Astrocyte of the spinal cord (primary cell): ENCODE measurements around the gene MORF4L2.

Experiments
- DNase-seq: peaks from one replicate; pipeline ENCODE4 v3.0.0; 2011; ENCODE audit warnings: low read depth, low spot score
- H3K4me3 ChIP-seq: 2 replicates; pipeline ENCODE4 v1.5.1; 2011; ENCODE audit warnings: low read depth, mild to moderate bottlenecking, low read length, moderate library complexity
- in situ Hi-C: cut with HindIII; loops from 2 replicates; pipeline ENCODE4 v1.10.0; 2017; ENCODE audit warnings: low sequenced_read_pairs
- TF ChIP-seq, protein P1 (sequence below): IDR thresholded peaks from 2 replicates; pipeline ENCODE4 v1.5.1; 2012; ENCODE audit warnings: low read depth, mild to moderate bottlenecking, low read length, inconsistent platforms

MORF4L2 gene

DNA sequence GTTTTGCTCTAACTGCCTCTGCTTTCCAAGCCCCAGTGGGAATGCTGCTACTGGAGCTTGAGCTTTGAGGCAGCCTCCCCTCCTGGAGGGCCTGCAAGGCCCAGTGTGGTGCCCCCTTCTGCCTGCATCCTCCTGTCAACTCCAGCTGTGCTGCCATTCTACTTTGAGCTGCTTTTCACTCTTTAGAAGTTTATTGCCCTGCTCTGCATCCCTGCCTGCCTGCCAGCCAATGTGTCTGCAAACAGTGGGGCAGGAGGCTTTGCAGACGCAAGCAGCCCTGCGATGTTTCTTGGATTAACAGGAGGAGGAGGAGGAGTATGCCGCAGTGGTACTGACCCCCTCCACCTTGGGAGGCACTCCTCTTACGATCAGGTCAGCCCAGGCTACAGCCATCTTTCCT, 40.6 kb upstream of the MORF4L2 start:
- in situ Hi-C loops: no loop called here
- TF ChIP-seq, protein P1, sequence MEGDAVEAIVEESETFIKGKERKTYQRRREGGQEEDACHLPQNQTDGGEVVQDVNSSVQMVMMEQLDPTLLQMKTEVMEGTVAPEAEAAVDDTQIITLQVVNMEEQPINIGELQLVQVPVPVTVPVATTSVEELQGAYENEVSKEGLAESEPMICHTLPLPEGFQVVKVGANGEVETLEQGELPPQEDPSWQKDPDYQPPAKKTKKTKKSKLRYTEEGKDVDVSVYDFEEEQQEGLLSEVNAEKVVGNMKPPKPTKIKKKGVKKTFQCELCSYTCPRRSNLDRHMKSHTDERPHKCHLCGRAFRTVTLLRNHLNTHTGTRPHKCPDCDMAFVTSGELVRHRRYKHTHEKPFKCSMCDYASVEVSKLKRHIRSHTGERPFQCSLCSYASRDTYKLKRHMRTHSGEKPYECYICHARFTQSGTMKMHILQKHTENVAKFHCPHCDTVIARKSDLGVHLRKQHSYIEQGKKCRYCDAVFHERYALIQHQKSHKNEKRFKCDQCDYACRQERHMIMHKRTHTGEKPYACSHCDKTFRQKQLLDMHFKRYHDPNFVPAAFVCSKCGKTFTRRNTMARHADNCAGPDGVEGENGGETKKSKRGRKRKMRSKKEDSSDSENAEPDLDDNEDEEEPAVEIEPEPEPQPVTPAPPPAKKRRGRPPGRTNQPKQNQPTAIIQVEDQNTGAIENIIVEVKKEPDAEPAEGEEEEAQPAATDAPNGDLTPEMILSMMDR: no peak
- H3K4me3 ChIP-seq: no peak overlapping the region
- DNase-seq: no peak

DNA sequence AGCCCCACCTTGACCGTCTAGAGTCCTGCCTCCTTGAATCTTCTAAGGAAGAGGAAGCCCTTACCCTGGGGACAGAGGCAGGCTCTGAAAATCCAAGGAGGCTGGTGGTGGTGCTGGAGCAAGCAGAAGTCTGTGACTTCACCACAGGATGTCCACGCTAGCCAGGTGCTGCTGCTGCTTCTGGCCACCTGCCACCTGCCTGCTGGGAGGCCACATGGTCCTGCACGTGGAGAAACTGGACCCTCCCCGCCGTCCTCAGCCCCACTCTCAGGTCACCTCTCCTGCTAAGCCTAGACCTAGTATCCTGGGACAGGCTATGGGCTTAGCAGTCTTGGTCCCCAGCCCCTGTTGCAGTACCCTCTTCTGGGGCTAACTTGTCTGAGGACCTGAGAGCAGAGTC, 40.0 kb upstream of the MORF4L2 start:
- TF ChIP-seq, protein P1: no peak
- DNase-seq: no peak
- H3K4me3 ChIP-seq: no peak overlapping the region
- in situ Hi-C loops: no loop called here

DNA sequence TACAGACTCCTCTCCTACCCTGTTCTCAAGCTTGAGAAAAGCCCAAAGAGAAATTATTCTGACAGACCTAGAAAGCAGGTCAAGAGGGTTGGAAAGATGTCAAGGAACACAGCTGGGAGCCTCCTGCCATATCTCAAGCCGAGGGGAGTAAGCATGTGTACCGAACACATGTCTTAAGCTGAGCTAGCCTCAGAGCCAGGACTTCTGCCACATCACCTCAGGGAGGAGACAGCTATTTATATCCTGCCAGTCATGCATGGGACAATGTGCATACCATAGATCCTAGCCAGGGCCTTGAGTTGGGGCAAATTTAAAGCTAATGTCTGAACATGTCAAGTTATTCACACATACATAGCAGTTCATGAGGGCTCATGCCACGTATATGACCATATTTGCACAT, 36.0 kb upstream of the MORF4L2 start:
- DNase-seq: no peak

DNA sequence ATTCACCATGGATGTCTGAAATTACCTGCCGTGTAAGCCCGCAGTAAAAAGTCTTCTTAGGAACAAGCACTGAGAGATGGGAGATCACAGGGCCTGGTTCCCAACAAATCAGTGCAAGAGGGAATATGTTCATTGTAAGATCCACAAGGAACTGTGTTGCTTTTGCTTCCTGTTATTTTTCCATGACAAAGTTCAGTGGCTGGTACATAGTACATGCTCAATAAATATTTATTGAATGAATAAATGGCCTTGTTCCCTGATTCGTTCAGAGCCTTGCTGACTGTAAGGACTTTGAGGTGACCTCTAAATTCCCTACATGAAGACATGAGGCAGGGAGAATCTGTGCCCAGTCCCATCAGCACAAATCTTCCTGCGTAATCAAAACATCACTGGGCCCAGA, 31.6 kb upstream of the MORF4L2 start:
- in situ Hi-C loops: no loop called here
- H3K4me3 ChIP-seq: no peak overlapping the region
- TF ChIP-seq, protein P1: no peak
- DNase-seq: no peak

More for the DNA sequence above, 36.0 kb upstream of the MORF4L2 start:
- in situ Hi-C loops: no loop called here
- no peak overlapping the region for H3K4me3 ChIP-seq
- TF ChIP-seq, protein P1: no peak

DNA sequence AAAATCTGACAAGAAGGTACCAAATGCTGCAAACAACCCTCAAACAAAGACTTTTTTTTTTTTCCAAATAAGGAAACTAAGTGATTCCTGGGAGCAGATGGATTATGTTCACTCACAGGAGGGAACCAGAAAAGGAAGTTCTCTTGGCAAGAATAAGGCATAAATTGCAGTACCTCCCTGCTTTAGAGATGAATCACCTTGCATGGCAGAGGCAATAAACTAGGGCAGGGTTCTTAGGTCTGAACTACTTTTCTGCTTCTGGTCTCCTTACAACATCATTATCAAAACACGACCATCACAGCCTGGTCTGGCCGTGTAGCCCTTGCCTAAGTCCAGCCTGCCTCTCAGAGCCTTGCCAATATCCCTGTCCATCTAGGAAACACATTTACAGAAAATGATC, 30.5 kb upstream of the MORF4L2 start:
- TF ChIP-seq, protein P1: no peak
- in situ Hi-C loops: no loop called here
- peak; percentile 77 for DNase-seq
- no peak overlapping the region for H3K4me3 ChIP-seq

DNA sequence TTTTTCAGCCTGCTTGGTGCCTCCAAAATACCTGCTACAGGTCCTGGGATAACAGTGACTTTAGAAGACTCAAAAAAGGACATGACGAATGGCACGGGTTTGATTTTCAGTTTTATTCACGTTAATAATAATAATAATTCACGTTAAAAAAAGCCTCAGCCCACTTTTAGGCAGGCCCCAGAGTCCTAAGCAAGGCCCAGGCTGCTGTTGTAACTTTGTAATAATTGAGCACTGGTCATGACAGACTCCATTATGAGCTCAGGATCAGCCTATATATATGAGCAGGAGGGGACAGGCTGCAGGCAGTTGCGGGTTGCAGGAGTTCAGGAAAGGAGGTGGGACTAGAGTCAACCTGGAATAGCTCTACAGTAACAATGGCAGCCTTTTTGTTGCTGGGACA, 24.1 kb upstream of the MORF4L2 start, which contains the start of gene TMEM31:
Gene TMEM31, plus strand, starts transcription at position 301 of the 400 bp plus-strand sequence. CDS start 1,350 bp downstream, outside the sequence.
- in situ Hi-C loops: no loop called here
- H3K4me3 ChIP-seq: no peak within 1 kb of the TSS
- no peak for DNase-seq
- TF ChIP-seq, protein P1: no peak

DNA sequence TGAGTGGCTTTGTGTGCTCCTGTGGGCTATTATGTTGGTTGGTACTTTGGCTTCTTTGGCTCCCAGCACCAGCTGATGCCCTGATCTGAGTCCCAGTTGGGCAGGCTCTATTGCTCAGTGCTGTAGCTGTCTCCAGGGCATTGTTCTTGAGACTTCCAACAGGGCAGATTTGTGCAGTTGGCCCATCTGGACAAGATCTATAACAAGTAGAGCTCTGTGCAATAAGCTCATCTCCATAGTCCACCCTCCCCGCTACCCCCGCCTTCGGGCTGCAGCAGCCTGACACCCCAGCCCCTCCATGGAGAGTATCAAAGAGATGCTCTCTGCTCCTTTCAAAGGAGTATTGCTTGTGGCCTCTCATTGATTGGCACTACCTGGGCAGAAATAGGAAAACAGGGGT, 18.4 kb upstream of the MORF4L2 start:
- TF ChIP-seq, protein P1: no peak
- DNase-seq: no peak
- in situ Hi-C loops: no loop called here
- H3K4me3 ChIP-seq: no peak overlapping the region
